HepG2 (cell line): ENCODE results near the gene ZBTB45. TPM values are rescaled to one million over a fixed set of nuclear protein-coding genes. Genes with fewer than 3 reads are reported as not detected.
A peak's percentile ranks its signal among the peaks of the same experiment; 100 is the strongest.

Source experiments
- BCL6 ChIP-seq: IDR thresholded peaks from 2 replicates; pipeline ENCODE4 v1.6.1; 2016; ENCODE audit warnings: missing genetic modification reagents, missing compliant biosample characterization
- GABPB1 ChIP-seq: IDR thresholded peaks from 2 replicates; pipeline ENCODE4 v1.6.1; 2016; ENCODE audit warnings: mild to moderate bottlenecking, missing genetic modification reagents, moderate library complexity, missing compliant biosample characterization
- HHEX ChIP-seq: IDR thresholded peaks from 2 replicates; pipeline ENCODE4 v1.6.1; 2016; ENCODE audit warnings: control low read depth
- HNRNPL ChIP-seq: fragments of 200-400 bp; formaldehyde crosslinking; IDR thresholded peaks from 2 replicates; pipeline ENCODE4 v1.6.1; 2017; ENCODE audit warnings: mild to moderate bottlenecking, low read depth, low read length
- HOXA9 ChIP-seq: sonication (generic); formaldehyde crosslinking; IDR thresholded peaks from 2 replicates; pipeline ENCODE4 v1.8.1; 2022; ENCODE audit warnings: missing genetic modification reagents, mild to moderate bottlenecking, moderate library complexity, borderline replicate concordance
- PHF20 ChIP-seq: sonication (generic); formaldehyde crosslinking; IDR thresholded peaks from 2 replicates; pipeline ENCODE4 v1.5.0; 2020; ENCODE audit warnings: mild to moderate bottlenecking, missing genetic modification reagents
- POLR2A ChIP-seq, 2 experiments: IDR thresholded peaks; 2 replicates each; pipeline ENCODE4 v1.6.1; 2011; ENCODE audit warnings: low read depth in 2 of 2, low read length in 2 of 2, mild to moderate bottlenecking in 1 of 2, moderate library complexity in 1 of 2; ENCODE audit not compliant: insufficient read depth in 1 of 2
- ZNF136 ChIP-seq: sonication (generic); formaldehyde crosslinking; IDR thresholded peaks from 2 replicates; pipeline ENCODE4 v1.8.1; 2022; ENCODE audit warnings: low read depth, mild to moderate bottlenecking, moderate library complexity, missing genetic modification reagents
- ZNF280B ChIP-seq: sonication (generic); formaldehyde crosslinking; IDR thresholded peaks from 2 replicates; pipeline ENCODE4 v1.5.0; 2020; ENCODE audit warnings: missing genetic modification reagents, mild to moderate bottlenecking, borderline replicate concordance
- ZNF510 ChIP-seq: sonication (generic); formaldehyde crosslinking; IDR thresholded peaks from 2 replicates; pipeline ENCODE4 v1.4.0; 2020; ENCODE audit warnings: low read depth, mild to moderate bottlenecking, missing genetic modification reagents
- ZNF549 ChIP-seq: sonication (generic); formaldehyde crosslinking; IDR thresholded peaks from 2 replicates; pipeline ENCODE4 v1.5.0; 2020; ENCODE audit warnings: missing genetic modification reagents
- polyA plus RNA-seq, 8 experiments: library from polyadenylated mRNA; depleted of rRNA in 3 of 8; stranded (reverse) in 7 of 8; unstranded in 1 of 8; fragments of >200 nt; fragmentation: Illumina TruSeq in 4 of 8; extraction: Trizol in 4 of 8; gene quantifications; 2 replicates each; pipeline versions ENCODE4 v1.2.1 to v1.2.3, GENCODE V29; 2011 to 2016; ENCODE audit warnings: low read depth in 4 of 8, missing spikeins in 1 of 8, mixed read lengths in 1 of 8; ENCODE audit not compliant: insufficient read depth in 1 of 8
- total RNA-seq, 5 experiments: library from RNA; depleted of rRNA; stranded (reverse); fragments of >200 nt; fragmentation: Illumina TruSeq; extraction: Trizol; gene quantifications; 2 replicates each; pipeline ENCODE4 v1.2.3, GENCODE V29; 2016; ENCODE audit warnings: low read depth in 1 of 5
- TF ChIP-seq, protein P1 (sequence below): sonication (generic); formaldehyde crosslinking; IDR thresholded peaks from 2 replicates; pipeline ENCODE4 v1.5.1; 2020; ENCODE audit warnings: missing genetic modification reagents, mild to moderate bottlenecking, borderline replicate concordance
- TF ChIP-seq, protein P2 (sequence below): sonication (generic); formaldehyde crosslinking; IDR thresholded peaks from 2 replicates; pipeline ENCODE4; 2020; ENCODE audit warnings: missing genetic modification reagents, mild to moderate bottlenecking, borderline replicate concordance
- TF ChIP-seq, protein P3 (sequence below): sonication (generic); formaldehyde crosslinking; IDR thresholded peaks from 2 replicates; pipeline ENCODE4 v1.4.0; 2020; ENCODE audit warnings: missing genetic modification reagents, low read depth, mild to moderate bottlenecking, borderline replicate concordance
- TF ChIP-seq, protein P4 (sequence below): IDR thresholded peaks from 2 replicates; pipeline ENCODE4 v1.6.1; 2016; ENCODE audit warnings: missing biosample characterization, missing genetic modification reagents, low read depth

The ZBTB45 gene
- total and polyA plus RNA-seq, 2 of the 13 experiments (the other 11 are each of a cell fraction or from before 2014, with no cell fraction given): 3.0 to 3.7 TPM

DNA sequence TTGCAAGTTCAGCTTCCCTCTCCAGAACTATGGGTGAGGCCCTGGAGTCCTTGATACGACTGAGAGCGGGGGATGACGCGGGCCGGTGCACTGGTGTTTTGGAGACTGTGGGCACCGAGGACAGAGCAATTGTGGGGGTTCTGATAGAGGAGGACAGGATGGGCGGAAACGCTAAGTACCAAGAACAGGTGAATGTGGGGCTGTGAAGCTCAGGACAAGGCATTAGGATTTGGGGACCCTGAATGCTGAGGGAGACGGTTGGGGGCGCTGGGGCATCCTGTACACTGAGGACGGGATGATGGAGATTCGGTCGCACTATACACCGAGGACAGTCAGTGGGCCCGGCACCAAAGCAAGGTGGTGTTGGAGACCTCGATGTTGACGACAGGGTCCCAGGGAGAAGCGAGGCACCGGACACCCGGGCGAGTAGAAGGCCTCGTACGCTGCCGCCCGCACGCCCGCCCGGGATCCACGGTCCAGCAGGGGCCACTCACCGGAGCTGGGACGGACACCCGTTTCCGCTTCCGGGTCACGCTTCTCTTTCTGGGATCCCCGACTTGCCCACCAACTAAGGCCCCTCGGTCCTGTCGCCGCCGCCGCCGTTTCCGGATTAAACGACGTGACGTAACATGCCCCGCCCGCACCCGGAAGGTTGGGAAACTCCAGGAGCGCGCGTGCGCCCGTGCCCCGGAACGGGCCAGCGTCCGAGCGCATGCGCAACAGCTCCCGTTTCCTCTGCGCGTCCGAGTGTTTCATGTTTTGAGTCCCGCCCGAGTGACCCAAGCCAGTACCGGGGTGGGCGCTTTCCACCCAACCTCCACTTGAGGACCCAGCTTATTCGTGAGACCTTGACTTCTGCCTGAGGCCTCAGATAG is 35.1 kb upstream of the ZBTB45 start, which contains the start of gene CHMP2A (continued):
- TF ChIP-seq, protein P1, sequence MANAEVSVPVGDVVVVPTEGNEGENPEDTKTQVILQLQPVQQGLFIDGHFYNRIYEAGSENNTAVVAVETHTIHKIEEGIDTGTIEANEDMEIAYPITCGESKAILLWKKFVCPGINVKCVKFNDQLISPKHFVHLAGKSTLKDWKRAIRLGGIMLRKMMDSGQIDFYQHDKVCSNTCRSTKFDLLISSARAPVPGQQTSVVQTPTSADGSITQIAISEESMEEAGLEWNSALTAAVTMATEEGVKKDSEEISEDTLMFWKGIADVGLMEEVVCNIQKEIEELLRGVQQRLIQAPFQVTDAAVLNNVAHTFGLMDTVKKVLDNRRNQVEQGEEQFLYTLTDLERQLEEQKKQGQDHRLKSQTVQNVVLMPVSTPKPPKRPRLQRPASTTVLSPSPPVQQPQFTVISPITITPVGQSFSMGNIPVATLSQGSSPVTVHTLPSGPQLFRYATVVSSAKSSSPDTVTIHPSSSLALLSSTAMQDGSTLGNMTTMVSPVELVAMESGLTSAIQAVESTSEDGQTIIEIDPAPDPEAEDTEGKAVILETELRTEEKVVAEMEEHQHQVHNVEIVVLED (CRISPR knock-in tag): peak; percentile 91
- TF ChIP-seq ZNF280B (CRISPR knock-in tag): 0 out of 2 replicates have a peak, but pooled peaks have one; percentile 8
- TF ChIP-seq, protein P2, sequence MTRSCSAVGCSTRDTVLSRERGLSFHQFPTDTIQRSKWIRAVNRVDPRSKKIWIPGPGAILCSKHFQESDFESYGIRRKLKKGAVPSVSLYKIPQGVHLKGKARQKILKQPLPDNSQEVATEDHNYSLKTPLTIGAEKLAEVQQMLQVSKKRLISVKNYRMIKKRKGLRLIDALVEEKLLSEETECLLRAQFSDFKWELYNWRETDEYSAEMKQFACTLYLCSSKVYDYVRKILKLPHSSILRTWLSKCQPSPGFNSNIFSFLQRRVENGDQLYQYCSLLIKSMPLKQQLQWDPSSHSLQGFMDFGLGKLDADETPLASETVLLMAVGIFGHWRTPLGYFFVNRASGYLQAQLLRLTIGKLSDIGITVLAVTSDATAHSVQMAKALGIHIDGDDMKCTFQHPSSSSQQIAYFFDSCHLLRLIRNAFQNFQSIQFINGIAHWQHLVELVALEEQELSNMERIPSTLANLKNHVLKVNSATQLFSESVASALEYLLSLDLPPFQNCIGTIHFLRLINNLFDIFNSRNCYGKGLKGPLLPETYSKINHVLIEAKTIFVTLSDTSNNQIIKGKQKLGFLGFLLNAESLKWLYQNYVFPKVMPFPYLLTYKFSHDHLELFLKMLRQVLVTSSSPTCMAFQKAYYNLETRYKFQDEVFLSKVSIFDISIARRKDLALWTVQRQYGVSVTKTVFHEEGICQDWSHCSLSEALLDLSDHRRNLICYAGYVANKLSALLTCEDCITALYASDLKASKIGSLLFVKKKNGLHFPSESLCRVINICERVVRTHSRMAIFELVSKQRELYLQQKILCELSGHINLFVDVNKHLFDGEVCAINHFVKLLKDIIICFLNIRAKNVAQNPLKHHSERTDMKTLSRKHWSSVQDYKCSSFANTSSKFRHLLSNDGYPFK (CRISPR knock-in tag): peak; percentile 76; the same call in 1 of the 2 replicates
- TF ChIP-seq HNRNPL: 0 out of 2 replicates have a peak, but pooled peaks have one; percentile 31
- TF ChIP-seq POLR2A (IDR thresholded peaks at IDR 0.05; ENCODE audit: insufficient read depth in 1 of 2, low read depth in 2 of 2, low read length in 2 of 2): peak; percentile 63 to 74
- peak; percentile 98 for TF ChIP-seq GABPB1
- no peak for TF ChIP-seq ZNF549 (CRISPR knock-in tag)
- TF ChIP-seq, protein P3, sequence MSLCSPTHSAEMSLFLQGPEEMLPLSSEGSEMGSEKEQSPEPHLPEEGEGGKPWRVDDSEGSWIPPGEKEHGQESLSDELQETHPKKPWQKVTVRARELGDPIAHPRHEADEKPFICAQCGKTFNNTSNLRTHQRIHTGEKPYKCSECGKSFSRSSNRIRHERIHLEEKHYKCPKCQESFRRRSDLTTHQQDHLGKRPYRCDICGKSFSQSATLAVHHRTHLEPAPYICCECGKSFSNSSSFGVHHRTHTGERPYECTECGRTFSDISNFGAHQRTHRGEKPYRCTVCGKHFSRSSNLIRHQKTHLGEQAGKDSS: peak; percentile 46; the same call in 1 of the 2 replicates
- 0 out of 2 replicates have a peak, but pooled peaks have one; percentile 12 for TF ChIP-seq BCL6 (CRISPR knock-in tag)
- TF ChIP-seq ZNF510 (CRISPR knock-in tag): 0 out of 2 replicates have a peak, but pooled peaks have one; percentile 46
- 0 out of 2 replicates have a peak, but pooled peaks have one; percentile 20 for TF ChIP-seq HOXA9 (CRISPR knock-in tag)
- TF ChIP-seq, protein P4, sequence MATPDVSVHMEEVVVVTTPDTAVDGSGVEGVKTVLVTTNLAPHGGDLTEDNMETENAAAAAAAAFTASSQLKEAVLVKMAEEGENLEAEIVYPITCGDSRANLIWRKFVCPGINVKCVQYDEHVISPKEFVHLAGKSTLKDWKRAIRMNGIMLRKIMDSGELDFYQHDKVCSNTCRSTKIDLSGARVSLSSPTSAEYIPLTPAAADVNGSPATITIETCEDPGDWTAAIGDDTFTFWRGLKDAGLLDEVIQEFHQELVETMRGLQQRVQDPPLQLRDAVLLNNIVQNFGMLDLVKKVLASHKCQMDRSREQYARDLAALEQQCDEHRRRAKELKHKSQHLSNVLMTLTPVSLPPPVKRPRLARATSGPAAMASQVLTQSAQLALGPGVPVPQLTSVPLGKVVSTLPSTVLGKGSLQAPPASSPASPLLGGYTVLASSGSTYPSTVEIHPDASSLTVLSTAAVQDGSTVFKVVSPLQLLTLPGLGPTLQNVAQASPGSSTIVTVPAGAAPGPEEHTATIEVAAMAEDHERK (CRISPR knock-in tag): 0 out of 2 replicates have a peak, but pooled peaks have one; percentile 18
- peak; percentile 86 for TF ChIP-seq PHF20 (CRISPR knock-in tag)
- TF ChIP-seq ZNF136 (CRISPR knock-in tag): 0 out of 2 replicates have a peak, but pooled peaks have one; percentile 60
- TF ChIP-seq HHEX (CRISPR knock-in tag): no peak
